ENCODE measurements around the gene TTN.

TTN gene

GRCh38 chr2:178480227-178481181, 326.7 kb downstream of the TTN start, which contains the start of gene PLEKHA3:
PLEKHA3 (plus strand) TSS chr2:178480457; CDS start chr2:178480870, 413 bp downstream.
- DNase-seq = peak; percentile 90

DNA sequence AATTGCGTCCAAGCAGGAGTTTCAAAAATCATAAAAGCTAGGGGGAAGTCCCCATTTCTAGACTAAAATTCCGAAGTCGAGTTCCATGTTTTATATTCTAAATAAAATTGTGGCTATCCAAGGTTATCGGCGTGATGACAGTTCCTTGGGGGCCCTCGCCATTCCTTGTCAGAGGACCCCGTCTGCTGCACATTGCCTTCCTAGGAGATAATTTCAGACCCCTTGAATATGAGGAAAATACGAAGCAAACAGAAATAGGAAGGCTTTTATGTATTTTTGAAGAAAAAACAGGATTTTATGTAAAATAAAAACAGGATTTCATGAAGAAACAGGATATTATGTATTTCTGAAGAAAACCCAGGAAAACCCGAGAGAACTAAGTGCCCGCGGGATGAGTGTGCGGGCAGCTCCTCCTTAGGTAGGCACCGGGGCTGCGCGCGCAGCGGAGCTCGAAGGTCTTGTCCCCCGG, 327.4 kb downstream of the TTN start:
- no peak for DNase-seq

GRCh38 chr2:178479275-178479616, 328.0 kb downstream of the TTN start:
- DNase-seq = no peak

- DNase-seq = peak; percentile 88
These were observed 328.6 kb downstream of the TTN start, which contains the start of gene FKBP7 for GRCh38 chr2:178478439-178479274. FKBP7 (minus strand) TSS chr2:178478600; CDS start chr2:178478499, 101 bp downstream.

DNA sequence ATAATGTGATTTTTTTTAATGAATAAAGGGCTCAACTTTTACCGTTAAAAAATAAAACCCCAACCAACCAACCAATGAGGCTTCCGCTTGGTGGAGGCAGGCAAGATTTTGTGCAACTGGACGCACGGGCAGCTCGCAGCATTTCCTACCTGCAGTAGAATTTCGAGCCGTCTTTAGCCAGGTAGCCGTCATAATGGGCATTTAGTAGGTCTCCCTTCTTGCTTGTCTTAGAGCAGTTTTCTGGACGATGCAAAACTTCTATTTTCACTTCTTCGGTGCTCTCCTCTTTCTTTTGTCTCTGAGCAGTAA, 329.1 kb downstream of the TTN start:
- peak; percentile 20 for DNase-seq

- no peak for DNase-seq
These were observed 329.6 kb downstream of the TTN start for GRCh38 chr2:178477443-178478129.

DNA sequence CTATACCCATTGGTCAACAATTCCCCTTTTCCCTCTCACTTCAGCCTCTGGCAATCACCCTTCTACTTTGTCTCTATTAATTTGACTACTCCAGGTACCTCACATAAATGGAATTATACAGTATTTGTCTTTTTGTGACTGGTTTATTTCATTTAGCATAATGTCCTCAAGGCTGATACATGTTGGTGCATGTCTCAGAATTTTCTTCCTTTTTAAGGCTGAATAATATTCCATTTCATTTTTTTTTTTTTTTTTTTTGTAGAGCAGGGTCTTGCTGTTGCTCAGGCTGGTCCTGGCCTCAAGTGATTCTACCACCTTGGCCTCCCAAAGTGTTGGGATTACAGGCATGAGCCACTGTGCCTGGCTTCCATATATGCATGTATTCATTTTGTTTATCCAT, 330.7 kb downstream of the TTN start:
- no peak for DNase-seq

All from activated CD4-positive, alpha-beta T cell treated with anti-CD3 and anti-CD28 coated beads, Interleukin-10, Interleukin-2, amounts not matched to agents 100 ng/mL and 50 ng/mL, durations not matched to agents 16 hours and 8 hours (primary cell).